OCI-LY1 (cell line): ENCODE results near the gene KATNAL2.

Experiments used
- H2AFZ ChIP-seq: fragments of 200-600 bp; sonication (generic), shearing (Covaris generic); 2 replicates; pipeline ENCODE4 v1.6.0; 2014; ENCODE audit warnings: antibody characterized with exemption, mild to moderate bottlenecking, low read length
- H3F3A ChIP-seq: fragments of 200-600 bp; sonication (generic), shearing (Covaris generic); 2 replicates; pipeline ENCODE4 v1.6.0; 2014; ENCODE audit warnings: mild to moderate bottlenecking, antibody characterized with exemption, low read length, moderate library complexity; ENCODE audit not compliant: insufficient read depth
- H3K27ac ChIP-seq: fragments of 200-600 bp; sonication (generic); 2 replicates; pipeline ENCODE4 v1.5.1; 2014; ENCODE audit warnings: low read length, mixed run types, mild to moderate bottlenecking, low read depth; ENCODE audit not compliant: poor library complexity, severe bottlenecking
- H3K27me3 ChIP-seq: fragments of 200-600 bp; sonication (generic); 2 replicates; pipeline ENCODE4 v1.6.0; 2014; ENCODE audit warnings: antibody characterized with exemption, mild to moderate bottlenecking, low read length, moderate library complexity; ENCODE audit not compliant: insufficient read depth
- H3K36me3 ChIP-seq: fragments of 200-600 bp; sonication (generic); 2 replicates; pipeline ENCODE4 v1.6.1; 2014; ENCODE audit warnings: mild to moderate bottlenecking, antibody characterized with exemption, low read length, moderate library complexity, mixed read lengths; ENCODE audit not compliant: insufficient read depth
- H3K4me1 ChIP-seq: fragments of 200-600 bp; sonication (generic); 2 replicates; pipeline ENCODE4 v1.5.1; 2014; ENCODE audit warnings: mild to moderate bottlenecking, low read length, moderate library complexity; ENCODE audit not compliant: insufficient read depth, severe bottlenecking
- H3K4me2 ChIP-seq: fragments of 200-600 bp; sonication (generic), shearing (Covaris generic); 2 replicates; pipeline ENCODE4 v1.6.1; 2014; ENCODE audit warnings: low read length
- H3K4me3 ChIP-seq: fragments of 200-600 bp; sonication (generic); 2 replicates; pipeline ENCODE4 v1.5.1; 2014; ENCODE audit warnings: low read length, low read depth, mild to moderate bottlenecking, mixed read lengths; ENCODE audit not compliant: poor library complexity, severe bottlenecking
- H3K79me2 ChIP-seq: fragments of 200-600 bp; shearing (Covaris generic); 2 replicates; pipeline ENCODE4 v1.6.1; 2016; ENCODE audit warnings: mixed run types, low read length, mixed read lengths; ENCODE audit not compliant: insufficient read depth
- H3K9ac ChIP-seq: fragments of 200-600 bp; sonication (generic), shearing (Covaris generic); 2 replicates; pipeline ENCODE4 v1.6.1; 2014; ENCODE audit warnings: mild to moderate bottlenecking, low read length, mixed read lengths
- H3K9me2 ChIP-seq: fragments of 200-600 bp; sonication (generic), shearing (Covaris generic); 2 replicates; pipeline ENCODE4 v1.6.1; 2014; ENCODE audit warnings: low read depth, mild to moderate bottlenecking, low read length, mixed read lengths
- H3K9me3 ChIP-seq: fragments of 200-600 bp; shearing (Covaris generic); 2 replicates; pipeline ENCODE4 v1.6.1; 2014; ENCODE audit warnings: low read length, mixed read lengths
- H4K20me1 ChIP-seq: fragments of 200-600 bp; sonication (generic), shearing (Covaris generic); 2 replicates; pipeline ENCODE4 v1.6.0; 2016; ENCODE audit warnings: mild to moderate bottlenecking, low read length; ENCODE audit not compliant: insufficient read depth
- EZH2 ChIP-seq: fragments of 200-600 bp; sonication (generic), shearing (Covaris generic); IDR thresholded peaks from 2 replicates; pipeline ENCODE4 v1.8.0; 2017; ENCODE audit warnings: borderline replicate concordance, mixed run types, mild to moderate bottlenecking, antibody characterized with exemption, low read length, moderate library complexity, mixed read lengths
- TF ChIP-seq, protein P1 (sequence below): fragments of 200-600 bp; sonication (generic), shearing (Covaris generic); IDR thresholded peaks from 2 replicates; pipeline ENCODE4 v1.5.1; 2017; ENCODE audit warnings: mild to moderate bottlenecking, antibody characterized with exemption, low read length, moderate library complexity, mixed read lengths

The KATNAL2 gene

DNA sequence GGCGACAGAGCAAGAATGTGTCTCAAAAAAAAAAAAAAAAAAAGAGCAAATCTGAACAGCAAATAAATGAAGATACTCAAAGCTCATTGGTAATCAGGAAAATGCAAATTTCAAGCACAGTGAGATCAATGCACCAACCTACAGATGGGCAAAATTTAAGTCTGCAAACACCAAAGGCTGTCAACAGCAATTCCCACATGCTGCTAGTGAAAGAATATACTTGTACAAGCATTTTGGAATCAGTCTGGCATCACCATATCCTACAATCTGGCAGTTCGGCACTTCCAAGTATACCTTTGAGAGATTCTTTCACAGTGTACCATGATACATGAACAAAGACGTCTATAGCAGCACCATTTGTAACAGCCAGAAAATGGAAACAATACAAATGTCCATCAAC is 228.8 kb downstream of the KATNAL2 start:
- peaks cover 21% of the 10 kb centered on the region for H3K4me1 ChIP-seq
- peaks cover 41% of the 10 kb centered on the region for H3K79me2 ChIP-seq
- no peaks in the 10 kb centered on the region for H4K20me1 ChIP-seq
- no peak overlapping the region for H2AFZ ChIP-seq
- no peaks in the 10 kb centered on the region for H3K36me3 ChIP-seq
- H3K9me2 ChIP-seq = no peaks in the 10 kb centered on the region
- H3K27ac ChIP-seq = no peak overlapping the region
- no peak overlapping the region for H3K9ac ChIP-seq
- no peaks in the 10 kb centered on the region for H3K27me3 ChIP-seq
- no peak overlapping the region for H3K4me2 ChIP-seq
- no peaks in the 10 kb centered on the region for H3K9me3 ChIP-seq
- H3K4me3 ChIP-seq = no peak overlapping the region
- H3F3A ChIP-seq = no peaks in the 10 kb centered on the region
- TF ChIP-seq, protein P1, sequence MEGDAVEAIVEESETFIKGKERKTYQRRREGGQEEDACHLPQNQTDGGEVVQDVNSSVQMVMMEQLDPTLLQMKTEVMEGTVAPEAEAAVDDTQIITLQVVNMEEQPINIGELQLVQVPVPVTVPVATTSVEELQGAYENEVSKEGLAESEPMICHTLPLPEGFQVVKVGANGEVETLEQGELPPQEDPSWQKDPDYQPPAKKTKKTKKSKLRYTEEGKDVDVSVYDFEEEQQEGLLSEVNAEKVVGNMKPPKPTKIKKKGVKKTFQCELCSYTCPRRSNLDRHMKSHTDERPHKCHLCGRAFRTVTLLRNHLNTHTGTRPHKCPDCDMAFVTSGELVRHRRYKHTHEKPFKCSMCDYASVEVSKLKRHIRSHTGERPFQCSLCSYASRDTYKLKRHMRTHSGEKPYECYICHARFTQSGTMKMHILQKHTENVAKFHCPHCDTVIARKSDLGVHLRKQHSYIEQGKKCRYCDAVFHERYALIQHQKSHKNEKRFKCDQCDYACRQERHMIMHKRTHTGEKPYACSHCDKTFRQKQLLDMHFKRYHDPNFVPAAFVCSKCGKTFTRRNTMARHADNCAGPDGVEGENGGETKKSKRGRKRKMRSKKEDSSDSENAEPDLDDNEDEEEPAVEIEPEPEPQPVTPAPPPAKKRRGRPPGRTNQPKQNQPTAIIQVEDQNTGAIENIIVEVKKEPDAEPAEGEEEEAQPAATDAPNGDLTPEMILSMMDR = no peak
- TF ChIP-seq EZH2 = no peak

DNA sequence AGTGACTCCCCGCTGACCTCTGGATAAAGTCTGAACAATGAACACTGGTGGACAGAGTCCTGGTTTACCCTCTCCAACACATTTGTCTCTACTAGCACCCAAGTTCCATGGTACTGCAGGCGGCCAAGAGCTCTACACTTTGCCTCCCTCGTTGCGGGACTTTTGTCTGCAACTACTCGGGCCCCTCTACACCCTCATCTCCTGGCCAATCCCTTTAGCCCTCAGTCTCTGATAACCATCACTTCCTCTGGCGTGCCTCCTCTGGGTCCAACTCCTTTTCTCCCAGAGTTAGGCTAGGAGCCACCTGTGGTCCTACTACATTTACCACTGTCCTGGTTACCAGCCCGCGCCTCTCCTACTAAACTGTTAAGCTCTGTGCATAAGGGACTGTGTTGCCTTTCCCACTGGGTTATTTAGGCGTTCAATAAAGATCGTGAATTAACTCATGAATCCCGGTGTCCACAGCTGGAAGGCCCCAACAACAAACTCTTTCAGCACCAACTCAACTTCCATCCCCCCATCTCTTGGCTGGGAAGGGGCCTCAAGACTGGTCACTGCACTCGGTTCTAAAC is 232.1 kb downstream of the KATNAL2 start:
- Histone ChIP-seq H4K20me1 (no peaks in the 10 kb centered on the region), H3K4me2 (peak overlapping the region; percentile 98), H3K9me2 (no peaks in the 10 kb centered on the region), H3K27me3 (no peaks in the 10 kb centered on the region), H3K36me3 (peaks cover 6% of the 10 kb centered on the region; the same call in 1 of the 2 replicates), H3K9me3 (no peaks in the 10 kb centered on the region), H3K9ac (peak overlapping the region; percentile 89), H3K4me3 (peak overlapping the region; percentile 72), H3F3A (no peaks in the 10 kb centered on the region), H3K4me1 (peaks cover 24% of the 10 kb centered on the region), H3K79me2 (peaks cover 24% of the 10 kb centered on the region), H2AFZ (no peak overlapping the region), H3K27ac (no peak overlapping the region)
- TF ChIP-seq, protein P1 = no peak
- TF ChIP-seq EZH2 = no peak

DNA sequence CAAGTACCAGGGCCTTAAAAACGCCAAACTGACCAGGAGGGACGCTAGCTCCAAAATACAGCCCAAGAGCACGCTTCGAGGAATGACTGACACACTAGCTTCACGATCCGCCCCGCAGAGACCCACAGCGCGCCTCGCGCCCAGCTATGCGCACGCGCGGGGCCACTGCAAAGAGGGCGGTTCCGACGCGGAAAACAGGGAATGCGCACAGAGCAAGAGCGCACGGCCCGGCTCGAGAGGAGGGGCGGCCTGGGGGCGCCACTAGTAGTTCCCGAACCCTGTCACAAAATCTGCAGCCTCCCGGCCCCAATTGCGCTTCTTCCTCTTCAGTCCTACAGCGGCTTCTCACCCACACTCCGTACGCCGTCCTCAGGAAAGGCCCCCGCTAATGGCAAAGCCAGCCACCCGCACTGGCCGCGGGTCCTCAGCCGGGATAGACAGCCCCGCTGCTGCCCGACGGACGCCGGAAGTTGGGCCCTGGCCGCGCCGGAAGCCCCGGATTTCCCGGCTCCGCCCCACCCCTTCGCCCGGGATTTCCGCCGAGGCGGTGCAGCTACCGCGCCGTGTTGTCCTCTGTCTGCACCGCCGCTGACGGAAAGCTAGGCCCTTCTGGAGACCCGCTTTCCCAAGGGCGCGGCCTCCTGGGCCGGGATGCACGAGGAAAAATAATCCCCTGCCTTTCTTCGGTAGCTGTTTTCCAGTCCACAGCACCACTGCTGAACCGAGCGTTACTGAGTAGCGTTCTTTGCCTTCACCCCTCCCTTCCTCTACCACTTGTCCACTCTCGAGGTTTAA is 232.8 kb downstream of the KATNAL2 start, which contains the start of gene HDHD2:
Gene HDHD2 (minus strand): TSS at position 472 of the 795 bp plus-strand sequence. CDS start 14,061 bp downstream, outside the sequence.
- peak within 1 kb of the TSS; percentile 98 for H3K4me2 ChIP-seq

More for the DNA sequence above, 232.8 kb downstream of the KATNAL2 start, which contains the start of gene HDHD2:
- H3K79me2 ChIP-seq = peaks cover 20% of the 10 kb centered on the region
- H3K9me2 ChIP-seq = no peaks in the 10 kb centered on the region
- peaks cover 24% of the 10 kb centered on the region for H3K4me1 ChIP-seq
- H3K4me3 ChIP-seq = peak within 1 kb of the TSS; percentile 72
- H3K27me3 ChIP-seq = no peaks in the 10 kb centered on the region
- H3K36me3 ChIP-seq = peaks cover 12% of the 10 kb centered on the region; the same call in 1 of the 2 replicates
- peak within 1 kb of the TSS; percentile 89 for H3K9ac ChIP-seq
- H3K27ac ChIP-seq = peak within 1 kb of the TSS; percentile 39
- no peaks in the 10 kb centered on the region for H4K20me1 ChIP-seq
- no peaks in the 10 kb centered on the region for H3K9me3 ChIP-seq
- peak within 1 kb of the TSS; percentile 51; the same call in 1 of the 2 replicates for H2AFZ ChIP-seq
- no peak for TF ChIP-seq EZH2
- TF ChIP-seq, protein P1 = no peak
- no peaks in the 10 kb centered on the region for H3F3A ChIP-seq
